GM21737 (cell line): Measurements from ENCODE around the gene CFAP70.
"Not testable (repeated sequence)": the region's sequence is repeated elsewhere in the genome, so short reads cannot be mapped to it uniquely, and the experiment has no call there.

Source experiments
- ATAC-seq: cut with Tn5 transposase; IDR thresholded peaks from one replicate; pipeline ENCODE4 v1.9.1; 2021; ENCODE audit warnings: mild to moderate bottlenecking, moderate library complexity; ENCODE audit not compliant: unreplicated experiment

Gene CFAP70

DNA sequence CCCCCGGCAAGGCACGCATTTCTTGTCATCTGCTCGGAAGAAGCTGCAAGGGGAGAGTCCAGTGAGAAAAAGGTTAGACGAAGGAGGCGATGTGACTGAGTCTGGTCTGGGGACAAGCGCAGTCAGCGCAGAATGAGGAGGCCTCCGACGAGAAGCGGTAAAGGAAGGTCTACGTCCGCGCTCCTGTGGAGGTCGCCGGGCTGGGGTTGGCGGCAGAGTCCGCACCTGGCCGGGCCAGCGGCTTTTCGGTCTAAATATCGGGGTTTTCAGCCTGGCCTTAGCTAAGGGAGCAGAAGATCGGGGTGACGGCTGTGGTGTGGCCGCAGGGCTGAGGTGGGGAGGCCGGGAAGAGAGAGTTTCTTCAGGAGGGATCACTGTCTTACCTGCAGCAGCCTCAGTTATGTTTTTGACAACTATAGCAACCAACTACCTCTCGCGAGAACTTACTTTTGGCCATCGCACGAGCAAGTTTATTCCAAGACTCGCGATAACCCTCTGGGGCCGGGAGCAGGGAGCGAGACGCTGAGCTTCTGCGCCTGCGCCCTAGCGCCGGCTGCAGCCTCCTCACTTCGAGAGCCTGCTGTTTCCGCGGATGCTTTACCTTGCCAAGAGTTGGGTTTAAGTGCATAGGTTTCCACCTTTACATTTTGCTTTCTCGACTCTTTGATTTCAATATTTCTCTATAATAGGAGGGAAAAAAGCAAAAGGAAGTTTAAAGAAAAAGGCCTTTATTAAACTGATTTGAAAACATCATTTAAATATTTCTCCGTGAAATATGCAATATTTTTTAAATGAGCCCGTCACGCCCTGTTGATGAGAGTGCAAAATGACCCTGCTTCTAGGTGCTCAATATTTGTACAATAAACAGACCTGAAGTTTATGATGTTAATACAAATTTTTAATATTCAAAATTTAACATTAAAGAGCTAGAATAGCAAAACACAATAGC lies at the start of gene CFAP70:
Gene CFAP70 (minus strand): TSS at position 534 of the 949 bp plus-strand sequence. CDS start 4,068 bp downstream, outside the sequence.
- ATAC-seq = peak; percentile 92

DNA sequence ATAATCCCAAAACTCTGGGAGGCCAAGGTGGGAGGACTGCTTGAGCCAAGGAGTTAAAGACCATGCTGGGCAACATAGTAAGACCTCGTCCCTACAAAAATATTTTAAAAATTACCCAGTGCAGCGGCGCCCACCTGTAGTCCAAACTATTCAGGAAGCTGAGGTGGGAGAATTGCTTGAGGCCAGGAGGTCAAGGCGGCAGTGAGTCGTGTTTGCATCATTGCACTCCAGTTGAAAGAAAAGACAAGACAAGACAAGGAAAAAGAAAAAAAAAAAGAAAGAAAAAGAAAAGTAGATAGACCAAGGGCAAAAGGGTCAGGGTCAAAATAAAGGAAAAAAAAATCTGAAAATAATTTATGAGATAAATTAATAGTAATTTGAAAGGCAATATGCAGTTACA lies 49.4 kb upstream of the CFAP70 start:
- ATAC-seq = no peak

DNA sequence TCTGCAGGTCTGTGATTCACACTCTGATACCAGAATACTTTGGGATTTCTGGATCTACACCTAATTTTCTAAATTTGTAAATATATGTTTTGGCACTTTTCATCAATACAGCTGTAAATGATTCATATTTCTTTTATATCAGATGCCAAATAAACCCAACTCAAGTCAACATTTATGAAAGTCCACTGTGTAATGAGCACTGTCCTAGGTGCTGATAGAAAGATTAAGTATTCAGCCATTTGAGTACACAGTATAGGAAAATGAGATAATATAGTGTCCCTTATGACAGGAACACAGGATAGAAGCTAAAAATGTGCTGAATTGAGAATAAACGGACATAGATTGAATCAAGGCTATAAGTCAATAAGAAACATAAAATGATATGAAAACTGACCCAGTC lies 48.8 kb upstream of the CFAP70 start:
- no peak for ATAC-seq

DNA sequence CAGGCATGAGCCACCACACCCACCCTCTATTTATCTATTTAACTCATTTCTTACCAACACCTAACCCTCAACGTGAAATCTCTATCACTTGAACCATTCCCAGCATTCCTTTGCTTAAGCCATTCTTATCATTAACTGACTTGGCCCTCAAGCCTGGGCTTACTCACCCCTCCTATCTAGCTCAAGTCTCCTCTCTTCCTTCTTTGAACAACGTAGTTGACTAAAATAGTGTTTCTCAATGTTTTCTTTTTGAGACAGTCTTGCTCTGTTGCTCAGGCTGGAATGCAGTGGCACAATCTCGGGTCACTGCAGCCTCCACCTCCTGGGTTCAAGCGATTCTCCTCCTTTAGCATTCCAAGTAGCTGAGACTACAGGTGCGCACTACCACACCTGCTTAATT lies 48.2 kb upstream of the CFAP70 start:
- ATAC-seq = no peak

DNA sequence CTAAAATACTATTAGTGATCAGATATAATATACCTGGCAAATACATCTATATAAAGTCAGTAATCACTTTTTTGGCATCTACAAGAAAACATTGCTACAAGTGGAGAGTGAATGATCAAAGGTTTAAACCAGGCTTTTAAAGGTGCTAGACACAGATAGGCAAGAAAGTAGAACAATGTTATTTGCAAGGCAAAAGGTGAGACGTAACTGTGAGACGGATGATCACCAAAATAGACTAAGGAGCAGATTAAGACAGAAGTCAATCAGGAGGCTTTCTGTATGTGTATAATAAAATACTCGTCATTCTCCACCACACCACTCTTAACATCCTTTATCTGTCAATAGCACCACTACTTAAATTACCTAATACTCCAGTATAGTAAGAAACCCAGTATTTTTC lies 46.9 kb upstream of the CFAP70 start:
- ATAC-seq = no peak

DNA sequence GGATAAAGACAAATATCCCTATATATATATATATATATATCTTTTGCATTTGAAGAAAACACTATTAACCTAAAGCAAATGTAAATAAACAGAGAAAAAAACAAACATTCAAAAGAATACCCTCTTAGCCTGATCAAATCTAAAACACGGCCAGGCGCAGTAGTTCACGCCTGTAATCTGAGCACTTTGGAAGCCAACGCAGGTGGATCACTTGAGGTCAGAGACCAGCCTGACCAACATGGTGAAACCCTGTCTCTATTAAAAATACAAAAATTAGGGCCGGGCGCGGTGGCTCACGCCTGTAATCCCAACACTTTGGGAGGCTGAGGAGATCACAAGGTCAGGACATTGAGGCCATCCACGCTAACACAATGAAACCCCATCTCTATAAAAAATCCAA lies 46.0 kb upstream of the CFAP70 start:
- ATAC-seq = no peak

DNA sequence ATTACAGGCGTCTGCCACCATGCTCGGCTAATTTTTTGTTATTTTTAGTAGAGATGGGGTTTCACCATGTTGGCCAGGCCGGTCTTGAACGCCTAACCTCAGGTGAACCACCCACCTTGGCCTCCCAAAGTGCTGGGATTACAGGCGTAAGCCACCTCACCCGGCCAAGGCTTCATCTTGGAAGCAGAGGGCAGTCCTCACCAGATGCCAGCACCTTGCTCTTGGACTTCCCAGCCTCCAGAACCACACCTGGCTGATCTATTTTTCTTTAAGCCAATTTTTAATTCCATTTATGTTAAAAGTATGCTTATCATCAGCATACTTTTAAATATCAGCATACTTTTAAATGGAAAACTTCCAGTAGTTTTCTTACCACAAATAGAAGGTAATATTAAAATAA lies 43.0 kb upstream of the CFAP70 start:
- ATAC-seq = no peak

DNA sequence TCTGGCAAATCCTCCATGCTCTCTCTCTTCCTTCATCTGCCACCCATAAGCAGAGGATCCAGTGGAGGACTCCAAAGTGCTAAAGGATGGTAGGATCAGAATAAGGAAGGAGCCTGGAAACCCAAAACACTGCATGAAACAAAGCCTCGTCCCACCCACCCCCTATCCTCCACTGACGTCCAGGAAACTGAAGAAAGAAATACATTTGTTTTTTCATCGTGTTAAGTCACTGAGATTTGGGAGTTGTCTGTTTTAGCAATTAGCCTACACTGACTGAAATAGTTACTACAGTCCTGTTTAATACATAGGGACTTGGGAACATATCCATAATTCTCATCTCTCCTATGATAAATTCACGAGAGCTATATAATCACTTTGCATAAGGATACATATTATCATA lies 40.4 kb upstream of the CFAP70 start:
- ATAC-seq = no peak

DNA sequence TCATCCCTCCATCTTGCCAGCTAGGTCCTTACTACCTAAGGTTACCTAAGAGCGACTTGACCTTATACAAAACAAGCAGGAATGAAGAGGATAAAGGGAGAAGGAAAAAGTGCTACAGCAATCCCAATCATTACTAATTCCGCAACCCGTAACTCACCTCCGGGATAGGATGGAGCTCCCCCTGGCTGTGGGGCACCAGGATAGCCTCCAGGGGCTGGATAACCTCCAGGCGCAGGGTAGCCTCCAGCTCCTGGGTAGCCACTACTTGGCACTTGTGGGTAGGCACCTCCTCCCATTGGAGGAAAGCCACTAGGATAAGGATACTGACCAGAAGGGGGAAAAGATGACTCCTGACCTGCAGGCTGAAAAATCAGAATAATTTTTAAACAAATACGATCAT lies 39.4 kb upstream of the CFAP70 start:
- ATAC-seq = no peak

DNA sequence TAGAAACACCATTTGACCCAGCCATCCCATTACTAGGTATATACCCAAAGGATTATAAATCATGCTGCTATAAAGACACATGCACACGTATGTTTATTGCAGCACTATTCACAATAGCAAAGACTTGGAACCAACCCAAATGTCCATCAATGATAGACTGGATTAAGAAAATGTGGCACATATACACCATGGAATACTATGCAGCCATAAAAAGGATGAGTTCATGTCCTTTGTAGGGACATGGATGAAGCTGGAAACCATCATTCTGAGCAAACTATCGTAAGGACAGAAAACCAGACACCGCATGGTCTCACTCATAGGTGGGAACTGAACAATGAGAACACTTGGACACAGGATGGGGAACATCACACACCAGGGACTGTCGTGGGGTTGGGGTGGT lies 35.7 kb upstream of the CFAP70 start:
- not testable (repeated sequence) for ATAC-seq

DNA sequence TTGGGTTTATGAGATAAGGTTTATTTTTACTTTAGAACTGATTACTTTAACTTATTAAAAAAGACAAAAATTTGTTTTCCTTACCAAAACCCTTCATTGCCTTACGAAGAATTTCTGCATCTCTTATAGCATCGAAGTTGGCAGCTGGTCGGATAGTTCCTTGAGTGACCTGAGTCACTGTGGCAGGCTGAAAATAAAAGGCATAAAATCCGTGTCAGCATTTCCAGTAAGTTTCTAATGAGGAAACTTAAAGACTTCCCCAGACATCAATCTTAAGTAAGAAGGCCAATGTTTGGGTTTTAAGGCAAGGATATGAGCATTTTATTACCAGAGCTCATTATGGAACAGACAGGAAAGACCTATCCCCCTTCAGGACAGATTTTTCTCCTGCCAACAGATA lies 29.6 kb upstream of the CFAP70 start:
- no peak for ATAC-seq

DNA sequence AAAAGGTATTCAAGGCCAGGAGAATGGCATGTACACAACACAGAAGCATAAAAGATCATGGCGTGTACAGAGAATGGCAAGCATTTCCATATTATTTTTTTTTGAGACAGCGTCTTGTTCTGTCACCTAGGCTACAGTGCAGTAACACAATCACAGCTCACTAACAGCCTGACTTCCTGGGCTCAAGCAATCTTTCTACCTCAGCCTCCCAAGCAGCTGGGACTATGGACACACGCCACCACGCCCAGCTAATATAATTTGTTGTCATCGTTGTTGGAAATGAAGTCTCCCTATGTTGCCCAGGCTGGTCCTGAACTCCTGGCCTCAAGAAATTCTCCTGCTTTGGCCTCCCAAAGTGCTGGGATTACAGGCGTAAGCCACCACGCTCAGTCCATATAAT lies 27.9 kb upstream of the CFAP70 start:
- ATAC-seq = no peak

DNA sequence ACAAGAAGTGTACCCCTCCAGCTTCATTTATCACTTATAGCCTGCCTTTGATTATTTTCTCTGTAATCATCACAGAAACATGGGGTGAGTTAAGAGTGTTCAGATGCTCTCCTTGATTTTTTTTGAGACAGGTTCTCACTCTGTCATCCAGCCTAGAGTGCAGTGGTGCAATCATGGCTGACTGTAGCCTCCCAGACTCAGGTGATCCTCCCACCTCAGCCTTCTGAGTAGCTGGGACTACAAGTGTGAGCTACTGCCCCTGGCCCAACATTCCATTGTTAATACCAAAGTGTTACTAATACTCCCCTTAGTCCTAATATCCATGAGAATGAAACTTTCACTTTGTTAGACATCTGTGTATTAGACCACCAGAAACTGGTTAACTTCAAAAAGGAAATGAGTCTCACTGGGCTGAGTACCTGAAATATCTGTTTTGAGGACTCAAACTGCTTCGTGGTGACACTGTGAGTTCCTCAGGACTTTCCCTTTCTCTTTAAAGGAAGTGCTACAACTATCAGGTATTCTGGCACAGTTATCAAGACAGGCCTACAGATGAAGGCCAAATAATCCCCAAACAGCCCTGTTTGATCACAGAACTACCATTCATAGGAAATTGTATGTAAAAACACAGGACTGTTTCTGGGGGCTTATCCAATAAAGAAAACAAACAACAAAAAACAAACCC lies 20.5 kb upstream of the CFAP70 start:
- no peak for ATAC-seq

DNA sequence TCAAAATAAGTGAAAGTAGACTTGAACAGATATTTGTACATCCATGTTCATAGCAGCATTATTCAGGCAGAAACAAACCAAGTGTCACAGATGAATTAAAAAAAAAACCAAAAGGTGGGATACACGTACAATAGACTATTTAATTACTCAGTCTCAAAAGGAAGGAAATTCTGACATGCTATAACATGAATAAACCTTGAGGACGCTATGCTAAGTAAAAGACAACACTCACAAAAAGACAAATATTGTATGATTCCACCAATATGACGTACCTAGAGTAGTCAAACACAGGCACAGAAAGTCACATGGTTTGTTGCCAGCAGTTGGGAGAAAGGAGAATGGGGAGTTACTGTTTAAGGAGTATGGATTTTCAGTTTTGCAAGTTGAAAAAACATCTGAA lies 18.0 kb upstream of the CFAP70 start:
- no peak for ATAC-seq

DNA sequence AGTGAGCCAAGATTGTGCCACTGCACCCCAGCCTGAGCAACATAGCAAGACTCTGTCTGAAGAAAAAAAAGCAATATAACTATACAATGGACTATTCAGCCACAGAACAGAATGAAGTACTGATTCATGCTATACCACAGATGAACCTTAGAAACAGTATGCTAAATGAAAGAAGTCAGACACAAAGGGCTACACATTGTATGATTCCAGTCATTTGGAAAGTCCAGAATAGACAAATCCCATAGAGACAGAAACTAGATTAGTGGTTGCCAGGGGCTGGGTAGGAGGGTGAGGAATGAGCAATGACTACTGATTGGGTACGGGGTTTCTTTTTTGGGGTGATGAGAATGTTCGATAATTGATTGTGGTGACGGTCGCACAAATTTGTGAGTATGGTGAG lies 9.6 kb upstream of the CFAP70 start:
- ATAC-seq = no peak

DNA sequence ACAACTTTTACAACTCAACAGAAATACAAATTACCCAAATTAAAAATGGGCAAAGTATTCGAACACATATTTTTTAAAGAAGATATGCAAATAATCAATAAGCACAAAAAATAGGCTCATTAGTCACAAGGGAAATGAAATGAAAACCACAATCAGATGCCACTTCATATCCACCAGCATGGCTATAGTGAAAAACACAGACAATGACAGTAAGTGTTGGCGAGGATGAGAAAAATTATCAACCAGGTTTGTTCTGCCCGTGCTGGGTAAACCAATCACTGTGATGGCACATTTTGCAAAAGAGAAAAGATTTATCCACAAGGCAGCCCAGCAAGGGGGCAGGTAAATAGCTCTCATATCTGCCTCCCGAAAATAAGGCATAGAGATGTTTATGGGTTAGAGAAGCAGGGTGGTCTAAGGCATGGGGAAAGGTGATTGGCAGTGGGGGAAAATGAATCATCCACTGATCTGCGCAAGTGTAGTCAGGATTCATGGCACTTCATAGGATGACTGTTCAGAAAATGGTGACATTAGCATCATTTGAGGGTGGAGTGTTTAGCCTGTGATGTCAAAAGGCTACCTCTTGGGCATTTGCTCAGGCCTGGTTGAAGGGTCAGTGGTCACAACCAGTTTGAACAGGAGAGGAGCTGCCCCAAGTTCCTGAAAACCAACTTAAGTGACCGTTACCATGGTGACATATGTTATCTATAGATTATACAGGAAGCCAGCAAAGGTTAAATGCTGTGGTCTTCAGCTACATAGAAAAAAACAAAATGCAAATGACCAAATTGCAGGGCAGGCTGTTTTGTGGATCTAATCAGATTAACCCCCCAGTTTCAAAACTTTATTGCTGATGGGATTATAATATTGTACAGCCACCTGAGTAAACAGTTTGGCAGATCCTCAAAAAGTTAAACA lies 8.0 kb upstream of the CFAP70 start:
- no peak for ATAC-seq

DNA sequence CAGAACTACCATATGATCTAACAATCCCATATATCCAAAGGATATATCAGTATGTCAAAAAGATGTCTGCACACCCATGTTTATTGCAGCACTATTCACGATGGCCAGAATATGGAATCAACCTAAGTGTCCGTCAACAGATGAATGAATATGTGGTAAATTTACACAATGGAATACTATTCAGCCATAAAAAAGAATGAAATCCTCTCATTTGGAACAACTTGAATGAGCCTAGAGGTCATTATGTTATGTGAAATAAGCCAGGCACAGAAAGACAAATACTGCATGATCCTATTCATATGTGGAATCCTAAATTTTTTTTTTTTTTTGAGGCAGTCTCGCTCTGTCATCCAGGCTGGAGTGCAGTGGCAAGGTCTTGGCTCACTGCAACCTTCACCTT lies 6.3 kb upstream of the CFAP70 start:
- no peak for ATAC-seq

DNA sequence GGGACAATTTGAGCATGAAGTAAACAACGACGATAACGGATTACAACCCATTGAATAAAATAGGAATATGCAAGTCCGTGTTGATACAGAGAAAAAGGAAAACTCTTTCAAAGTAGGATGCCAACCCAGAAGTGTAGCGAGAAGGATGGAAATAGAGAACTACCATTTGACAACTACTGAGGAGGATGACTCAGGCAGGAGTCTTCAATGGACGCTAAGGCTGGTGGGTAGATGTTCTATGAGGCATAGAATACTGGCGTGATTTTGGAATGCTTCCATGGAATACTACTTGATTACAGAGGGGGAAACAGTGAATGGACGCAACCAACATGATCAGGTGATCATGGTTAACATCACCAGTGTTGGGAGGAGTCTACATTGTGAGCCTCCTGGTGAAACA lies 828 bp upstream of the CFAP70 start:
- no peak for ATAC-seq

DNA sequence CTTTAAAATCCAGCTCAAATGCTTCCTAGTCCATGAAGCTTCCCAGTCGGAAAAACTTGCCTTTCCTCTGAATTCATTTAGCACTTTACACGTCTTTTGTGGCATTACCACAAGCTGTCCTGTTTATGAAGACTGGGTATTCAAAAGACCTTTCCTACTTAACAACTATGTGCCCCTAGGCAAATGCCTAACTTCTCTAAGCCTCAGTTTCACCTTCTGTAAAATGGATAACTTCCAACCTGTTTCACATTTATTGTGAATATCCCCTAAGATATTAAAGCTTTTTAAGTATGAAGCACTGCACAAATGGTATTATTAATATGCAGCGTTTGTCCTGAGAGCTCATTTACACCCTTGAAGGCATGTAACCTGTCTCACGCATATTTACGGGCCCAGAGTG lies 843 bp downstream of the CFAP70 start:
- no peak for ATAC-seq

DNA sequence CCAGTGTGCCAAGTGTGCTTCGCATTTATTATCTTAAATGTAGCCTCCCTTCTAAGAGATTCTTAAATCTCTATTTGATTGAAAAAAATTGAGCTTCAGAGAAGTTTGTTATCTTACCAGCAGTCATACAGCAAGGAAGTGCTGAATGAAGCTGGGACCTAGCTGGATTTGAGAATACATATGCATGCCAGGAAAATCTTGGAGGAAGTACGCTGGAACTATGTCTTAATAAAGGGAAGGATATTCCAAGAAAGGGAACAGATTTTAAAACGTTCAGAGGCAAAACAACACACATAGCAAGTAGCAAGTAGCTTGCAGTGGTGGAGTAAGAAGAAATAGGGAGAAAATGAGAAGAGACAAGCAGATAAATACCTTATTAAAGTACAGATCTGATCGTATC lies 1.5 kb downstream of the CFAP70 start:
- ATAC-seq = no peak

DNA sequence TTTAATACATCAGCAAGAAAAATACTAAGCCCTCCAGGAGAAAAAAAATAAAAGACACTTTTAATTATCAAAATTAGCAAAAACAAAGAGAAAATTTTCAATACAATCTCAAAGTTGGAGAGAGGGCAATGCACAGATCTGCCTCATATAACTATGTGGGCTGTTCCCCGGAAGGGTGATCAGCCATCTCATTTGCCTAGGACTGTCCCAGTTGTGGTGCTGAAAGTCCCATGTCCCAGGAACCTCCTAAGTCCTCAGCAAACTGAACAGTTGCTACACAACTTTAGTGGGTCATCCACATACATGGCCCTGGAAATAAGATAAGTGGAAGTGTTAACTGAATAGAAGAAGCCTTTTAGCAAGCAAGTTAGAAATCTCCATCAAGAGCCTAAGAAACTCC lies 14.4 kb downstream of the CFAP70 start:
- ATAC-seq = no peak
